ENCODE results near the gene SQSTM1. TPM values are rescaled to one million over a fixed set of nuclear protein-coding genes. Genes with fewer than 3 reads are reported as not detected.

SQSTM1 gene
- total and polyA plus RNA-seq, 2 of the 8 experiments (the other 6 are each of a cell fraction or from before 2014, with no cell fraction given): 78.6 to 110 TPM

GRCh38 chr5:179805070-179805528 is 15.6 kb upstream of the SQSTM1 start (continued):
- TF ChIP-seq CHD7 (IDR thresholded peaks at IDR 0.05; ENCODE audit: insufficient replicate concordance, low read length) (no peak), CHD1 (IDR thresholded peaks at IDR 0.05; ENCODE audit: low read depth, low read length) (no peak), TAF7 (optimal IDR thresholded peaks at IDR 0.05; ENCODE audit: borderline replicate concordance, low read depth, low read length) (no peak), SRF (IDR thresholded peaks at IDR 0.05; ENCODE audit: low read depth, low read length) (no peak), ATF3 (IDR thresholded peaks at IDR 0.05; ENCODE audit: insufficient read depth, low read depth, low read length) (no peak), SP1 (IDR thresholded peaks at IDR 0.05; ENCODE audit: low read depth, low read length) (no peak), SP2 (IDR thresholded peaks at IDR 0.05; ENCODE audit: low read length) (no peak), CBX8 (IDR thresholded peaks at IDR 0.05; ENCODE audit: borderline replicate concordance, low read depth, low read length) (no peak), E2F6 (IDR thresholded peaks at IDR 0.05) (no peak), KDM5A (IDR thresholded peaks at IDR 0.05; ENCODE audit: low read length) (no peak)

Measured in H1 (cell line).